GM12865 (cell line): ENCODE results near the gene POU6F2.

ENCODE experiments used
- DNase-seq: peaks from one replicate; pipeline ENCODE4 v3.0.0; 2010; ENCODE audit warnings: low read depth
- H3K4me3 ChIP-seq: 2 replicates; pipeline ENCODE4 v1.5.1; 2011; ENCODE audit warnings: mild to moderate bottlenecking, low read depth, low read length, control low read depth
- TF ChIP-seq, protein P1 (sequence below): IDR thresholded peaks from 2 replicates; pipeline ENCODE4 v1.5.1; 2011; ENCODE audit warnings: low read length, control low read depth, low read depth, inconsistent platforms; ENCODE audit not compliant: insufficient read depth; ENCODE audit errors: missing control alignments

POU6F2 gene

DNA sequence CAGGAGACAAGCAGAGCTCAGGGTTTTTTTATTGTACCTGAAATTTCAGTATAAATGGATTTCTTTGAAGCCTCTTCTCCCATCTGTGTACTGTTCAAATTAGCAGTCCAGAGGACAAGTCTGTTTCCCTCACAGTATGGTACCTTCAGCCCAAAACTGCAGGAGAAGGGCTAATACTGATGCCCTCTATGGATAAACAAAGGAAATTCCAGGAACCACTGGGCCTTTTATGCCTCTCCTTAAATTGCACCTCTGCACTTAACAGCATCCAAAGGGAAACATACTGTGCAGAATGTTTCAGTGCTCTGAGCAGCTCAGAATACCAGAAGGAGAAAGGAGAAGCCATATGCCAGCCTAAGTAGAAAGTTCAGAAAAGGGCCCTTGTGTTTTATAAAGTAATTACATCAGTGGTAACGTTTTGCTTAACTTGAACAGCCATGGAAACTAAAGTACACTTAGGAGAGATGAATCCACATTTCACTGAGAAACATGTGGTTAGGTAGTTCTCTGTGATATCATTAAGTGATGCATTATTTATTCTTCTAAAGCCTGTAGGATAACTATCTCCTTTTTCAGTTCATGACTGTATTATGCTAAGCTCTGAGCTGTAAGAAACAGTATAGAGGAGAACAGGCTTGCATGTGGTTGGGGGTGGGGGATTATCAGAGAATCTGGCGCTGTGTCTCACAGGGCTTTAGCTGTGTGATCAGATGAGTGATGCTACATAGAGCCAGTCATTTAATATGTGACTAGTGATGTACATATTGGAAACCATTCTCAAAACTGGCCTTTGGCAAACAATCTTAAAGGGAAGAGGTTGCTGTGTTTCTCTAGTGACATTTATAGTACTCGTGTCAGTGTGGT is 111.3 kb downstream of the POU6F2 start:
- no peak for DNase-seq

DNA sequence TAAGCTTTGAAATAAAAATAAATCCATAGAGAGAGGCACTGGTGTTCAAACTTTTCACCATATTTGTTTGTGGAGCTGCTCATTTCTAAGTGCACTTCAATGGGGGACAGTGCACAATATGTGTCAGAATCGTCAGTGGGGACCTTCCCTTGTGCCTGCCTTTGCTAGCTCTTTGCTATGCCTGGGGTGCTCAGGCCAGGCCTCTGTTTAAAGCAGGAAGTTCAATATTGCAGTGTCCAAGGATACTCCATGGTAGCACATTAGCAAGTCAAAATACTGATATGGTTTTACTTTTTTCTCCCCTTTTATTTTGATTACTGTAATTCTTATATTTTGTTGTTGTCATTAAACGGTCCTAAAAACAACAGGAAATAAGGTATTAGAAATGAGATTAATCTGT is 113.4 kb downstream of the POU6F2 start:
- no peak for DNase-seq
- TF ChIP-seq, protein P1, sequence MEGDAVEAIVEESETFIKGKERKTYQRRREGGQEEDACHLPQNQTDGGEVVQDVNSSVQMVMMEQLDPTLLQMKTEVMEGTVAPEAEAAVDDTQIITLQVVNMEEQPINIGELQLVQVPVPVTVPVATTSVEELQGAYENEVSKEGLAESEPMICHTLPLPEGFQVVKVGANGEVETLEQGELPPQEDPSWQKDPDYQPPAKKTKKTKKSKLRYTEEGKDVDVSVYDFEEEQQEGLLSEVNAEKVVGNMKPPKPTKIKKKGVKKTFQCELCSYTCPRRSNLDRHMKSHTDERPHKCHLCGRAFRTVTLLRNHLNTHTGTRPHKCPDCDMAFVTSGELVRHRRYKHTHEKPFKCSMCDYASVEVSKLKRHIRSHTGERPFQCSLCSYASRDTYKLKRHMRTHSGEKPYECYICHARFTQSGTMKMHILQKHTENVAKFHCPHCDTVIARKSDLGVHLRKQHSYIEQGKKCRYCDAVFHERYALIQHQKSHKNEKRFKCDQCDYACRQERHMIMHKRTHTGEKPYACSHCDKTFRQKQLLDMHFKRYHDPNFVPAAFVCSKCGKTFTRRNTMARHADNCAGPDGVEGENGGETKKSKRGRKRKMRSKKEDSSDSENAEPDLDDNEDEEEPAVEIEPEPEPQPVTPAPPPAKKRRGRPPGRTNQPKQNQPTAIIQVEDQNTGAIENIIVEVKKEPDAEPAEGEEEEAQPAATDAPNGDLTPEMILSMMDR: no peak
- H3K4me3 ChIP-seq: no peak overlapping the region

More for the DNA sequence above, 111.3 kb downstream of the POU6F2 start:
- TF ChIP-seq, protein P1: no peak
- H3K4me3 ChIP-seq: no peak overlapping the region

DNA sequence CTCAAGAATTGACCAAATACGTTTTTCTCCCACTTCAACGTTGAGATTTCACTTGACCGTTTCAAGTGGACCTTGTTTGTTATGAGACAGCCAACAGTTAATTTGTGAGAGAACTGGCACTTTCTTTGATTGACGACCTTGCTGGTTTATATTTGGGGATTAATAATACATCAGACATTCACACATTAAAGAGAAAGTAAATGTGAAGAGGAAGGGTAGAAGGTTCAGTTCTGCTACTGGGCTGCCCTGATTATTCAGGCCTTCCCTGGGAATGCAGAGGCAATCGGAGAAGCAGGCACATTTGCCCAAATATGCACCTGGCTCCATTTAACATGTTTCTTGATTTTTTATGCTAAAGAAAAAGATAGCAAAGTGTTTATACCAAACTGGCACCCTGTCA is 114.1 kb downstream of the POU6F2 start:
- TF ChIP-seq, protein P1: no peak
- no peak overlapping the region for H3K4me3 ChIP-seq
- no peak for DNase-seq

DNA sequence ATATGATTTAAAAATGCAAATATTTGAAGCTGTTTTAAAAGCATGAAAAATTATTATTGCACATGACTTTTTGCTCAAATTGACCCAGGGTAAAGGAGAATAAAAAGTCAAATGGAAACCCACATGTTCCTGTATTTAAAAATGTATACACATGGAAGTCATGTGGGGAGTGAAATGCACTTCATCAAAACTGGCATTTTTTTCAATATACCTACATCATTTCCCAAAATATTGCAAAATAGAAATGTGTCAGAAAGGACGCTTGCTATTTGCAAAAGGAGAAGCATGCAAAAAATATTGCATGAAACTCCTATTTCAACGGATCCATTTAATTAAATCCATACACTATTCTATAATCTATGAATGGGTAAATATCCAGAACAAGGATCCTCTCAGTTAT is 117.0 kb downstream of the POU6F2 start:
- no peak overlapping the region for H3K4me3 ChIP-seq
- TF ChIP-seq, protein P1: no peak
- no peak for DNase-seq

DNA sequence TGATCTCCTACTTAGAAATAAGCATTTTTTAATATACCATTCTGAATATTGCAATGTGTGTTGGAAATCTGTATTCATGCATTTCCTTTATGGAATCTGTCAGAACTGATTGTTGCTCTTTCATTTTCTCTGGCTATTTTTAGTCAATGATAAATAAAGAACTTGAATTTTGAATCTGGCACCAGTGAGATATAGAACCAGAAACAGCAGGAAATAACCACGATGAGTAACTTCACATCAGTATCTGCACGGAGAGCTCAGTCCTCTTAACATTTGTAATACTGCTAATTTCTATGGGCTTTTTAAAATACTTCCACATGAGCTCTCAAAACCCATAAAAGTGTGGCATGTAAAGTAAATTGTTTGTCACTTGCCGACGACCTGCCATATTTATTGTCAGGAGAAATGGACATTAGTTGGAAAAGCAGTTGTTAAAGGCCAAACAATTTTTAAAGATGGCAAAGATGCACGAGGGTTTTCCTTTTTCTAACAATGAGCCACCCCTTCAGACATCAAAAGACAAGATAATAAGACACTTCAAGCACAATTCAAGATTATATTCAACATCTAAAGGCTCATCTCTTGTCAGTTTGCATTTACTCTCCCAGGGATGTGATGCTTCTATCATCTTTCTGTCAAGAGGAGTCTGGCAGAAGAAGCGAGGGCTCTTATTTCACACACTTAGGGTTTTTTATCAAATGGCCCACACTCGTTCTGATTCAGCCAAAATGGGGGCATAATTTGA is 118.3 kb downstream of the POU6F2 start:
- no peak overlapping the region for H3K4me3 ChIP-seq
- TF ChIP-seq, protein P1: no peak
- no peak for DNase-seq

DNA sequence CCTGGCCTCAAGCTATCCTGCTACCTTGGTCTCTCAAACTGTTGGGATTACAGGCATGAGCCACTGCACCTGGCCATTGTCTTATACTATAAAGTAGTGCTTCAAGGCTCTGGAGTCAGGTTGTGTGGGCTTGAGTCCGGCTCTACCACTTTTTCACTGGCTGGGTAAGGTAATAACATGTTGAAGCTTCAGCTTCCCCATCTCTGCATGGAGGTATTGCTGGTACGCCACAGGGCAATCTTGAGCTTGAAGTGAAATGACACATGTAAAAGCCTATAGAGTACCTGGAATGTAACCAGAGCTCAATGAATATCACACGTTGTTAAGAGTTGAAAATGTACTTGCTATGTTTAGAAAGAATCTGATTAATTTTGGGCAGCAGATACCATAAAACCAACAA is 120.8 kb downstream of the POU6F2 start:
- DNase-seq: no peak
- TF ChIP-seq, protein P1: no peak
- no peak overlapping the region for H3K4me3 ChIP-seq
